HG03097 (cell line): Measurements from ENCODE around the gene XYLT1.

Experiments used
- ATAC-seq: cut with Tn5 transposase; IDR thresholded peaks from one replicate; pipeline ENCODE4 v1.9.1; 2021; ENCODE audit not compliant: unreplicated experiment, low FRiP score

Gene XYLT1

DNA sequence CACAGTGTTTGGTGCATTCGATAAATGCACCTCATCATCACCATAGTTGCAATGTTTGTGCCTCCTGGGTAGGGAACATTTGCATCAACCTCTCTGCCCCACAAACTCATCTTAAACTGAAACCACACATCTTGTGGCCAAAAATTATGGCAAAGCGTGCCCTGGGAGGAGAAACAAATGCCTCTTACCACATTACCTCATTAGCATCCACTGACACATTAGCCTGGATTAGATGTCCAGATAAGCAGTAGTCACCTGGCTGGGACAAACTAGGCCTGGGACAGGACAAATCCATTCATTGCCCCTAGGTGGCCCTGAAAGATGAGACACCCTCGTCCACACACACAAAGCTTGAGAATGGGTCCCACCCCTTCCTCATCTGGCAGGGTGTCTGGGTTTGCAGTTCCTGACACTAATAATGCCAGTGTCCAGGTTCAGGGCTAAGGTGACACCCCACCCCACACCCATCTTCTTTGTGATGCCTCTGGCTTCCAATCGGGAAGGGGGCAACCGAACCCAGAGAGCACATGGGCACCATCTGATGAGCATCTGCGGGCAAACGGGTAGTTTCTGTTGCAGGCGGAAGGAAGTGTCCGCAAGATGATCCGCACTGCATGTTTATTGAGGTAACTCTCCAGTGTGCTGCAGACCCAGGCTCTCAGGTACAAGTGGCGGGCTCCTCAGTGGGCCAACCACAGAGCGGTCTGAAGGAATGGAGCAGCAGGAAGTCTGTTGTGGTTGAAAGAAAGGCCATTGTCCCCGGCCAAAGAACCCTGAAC, 8.6 kb downstream of the XYLT1 start:
- no peak for ATAC-seq

DNA sequence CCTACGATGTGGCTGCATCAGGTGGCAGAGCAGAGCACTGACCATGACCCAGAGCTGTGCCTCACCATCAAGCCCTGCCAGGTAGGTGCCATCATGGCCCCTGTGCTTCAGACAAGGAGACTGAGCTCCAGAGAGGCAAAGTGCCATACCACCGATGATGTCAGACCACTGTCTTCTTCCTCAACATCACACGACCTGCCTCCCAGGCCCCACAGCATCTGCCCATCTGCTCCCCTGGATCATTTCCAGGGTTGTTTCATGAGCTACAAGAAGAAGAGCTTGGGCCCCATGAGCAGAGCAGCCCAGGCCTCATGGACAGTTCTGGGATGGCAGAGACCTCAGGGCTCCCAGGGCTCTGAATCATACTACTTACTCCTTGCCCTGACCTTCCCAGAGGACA, 9.9 kb downstream of the XYLT1 start:
- no peak for ATAC-seq

DNA sequence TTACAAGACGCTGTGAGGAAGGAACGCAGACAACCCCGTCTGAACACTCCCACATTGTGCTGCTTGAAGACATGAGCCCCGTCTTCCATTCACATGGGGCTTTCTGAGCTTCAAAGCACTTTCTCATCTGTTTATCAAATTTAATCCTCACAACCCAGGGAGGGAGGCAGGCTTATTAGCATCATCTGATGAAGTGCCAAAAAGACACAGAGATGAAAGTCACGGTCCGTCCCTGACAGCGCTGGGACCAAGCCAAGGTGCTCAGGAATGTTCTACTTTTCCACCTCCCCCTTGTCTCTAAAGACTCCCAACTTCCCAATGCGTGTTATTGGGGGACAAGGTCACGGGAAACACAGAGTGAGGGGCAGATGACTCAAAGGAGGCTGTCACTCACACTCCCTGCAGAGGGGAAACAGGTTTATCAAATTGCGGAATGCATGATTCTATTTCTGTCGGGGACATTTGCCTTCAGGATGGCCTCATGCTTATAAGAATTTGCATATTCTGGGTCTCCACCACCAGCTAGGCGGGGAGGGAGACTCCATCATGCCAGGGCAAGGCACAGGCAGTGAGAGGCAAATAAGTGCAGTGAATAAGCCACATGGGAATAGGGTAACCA, 10.7 kb downstream of the XYLT1 start:
- no peak for ATAC-seq

DNA sequence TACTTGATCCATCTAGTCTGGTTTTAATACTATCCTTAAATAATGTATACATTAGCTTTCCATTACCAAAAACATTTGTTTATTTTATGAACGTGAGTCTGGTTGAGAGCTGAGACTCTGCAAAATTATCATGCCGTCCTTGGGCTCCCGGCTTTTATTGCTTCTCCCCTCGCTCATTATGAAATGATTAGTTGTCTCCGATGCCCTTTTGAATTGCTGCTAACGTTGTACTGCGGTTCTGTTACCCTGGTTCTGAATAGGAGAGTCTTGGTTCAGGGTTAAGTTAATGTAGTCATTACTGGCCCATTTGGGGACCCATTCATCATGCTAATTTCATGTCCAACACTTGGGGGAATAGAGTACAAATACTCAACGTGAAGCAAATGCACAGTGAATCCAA, 12.8 kb downstream of the XYLT1 start:
- ATAC-seq = no peak

DNA sequence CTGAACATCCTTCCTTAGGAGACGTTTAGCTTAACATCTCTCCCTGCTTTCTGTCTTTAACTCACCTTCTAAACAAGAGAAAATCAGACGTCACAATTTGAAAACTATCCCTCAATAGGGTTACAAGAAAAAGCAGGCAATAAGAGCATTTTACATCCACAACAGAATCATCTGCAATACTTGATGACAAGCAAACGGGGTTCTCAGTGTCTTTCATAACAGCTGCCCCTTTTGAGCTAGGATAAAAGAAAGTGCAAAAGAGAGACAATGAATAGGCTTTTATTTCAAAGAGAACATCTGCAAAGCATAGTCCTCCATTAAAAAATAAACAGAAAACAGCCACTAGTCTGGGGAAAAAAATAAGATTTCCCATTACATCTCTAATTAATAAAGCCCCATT, 13.2 kb downstream of the XYLT1 start:
- ATAC-seq = no peak

DNA sequence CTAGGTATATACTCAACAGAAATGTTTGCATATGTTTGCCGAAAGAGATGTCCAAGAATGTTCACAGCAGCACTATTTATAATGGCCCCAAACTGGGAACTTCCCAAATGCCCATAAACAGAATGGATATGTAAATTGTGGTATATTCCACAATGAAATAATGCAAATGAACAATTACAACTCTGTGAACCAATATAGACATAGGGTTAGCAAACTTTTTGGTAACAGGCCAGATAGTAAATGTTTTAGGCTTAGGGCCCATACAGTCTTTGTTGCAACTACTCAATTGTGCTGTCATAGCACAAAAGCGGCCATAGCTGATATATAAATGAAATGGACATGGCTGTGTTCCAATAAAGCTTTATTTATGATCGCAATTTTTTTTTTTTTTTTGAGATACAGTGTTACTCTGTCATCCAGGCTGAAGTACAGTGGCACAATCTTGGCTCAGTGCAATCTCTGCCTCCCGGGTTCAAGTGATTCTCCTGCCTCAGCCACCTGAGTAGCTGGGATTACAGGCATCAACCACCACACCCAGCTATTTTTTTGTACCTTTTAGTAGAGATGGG, 16.5 kb downstream of the XYLT1 start:
- ATAC-seq = no peak

DNA sequence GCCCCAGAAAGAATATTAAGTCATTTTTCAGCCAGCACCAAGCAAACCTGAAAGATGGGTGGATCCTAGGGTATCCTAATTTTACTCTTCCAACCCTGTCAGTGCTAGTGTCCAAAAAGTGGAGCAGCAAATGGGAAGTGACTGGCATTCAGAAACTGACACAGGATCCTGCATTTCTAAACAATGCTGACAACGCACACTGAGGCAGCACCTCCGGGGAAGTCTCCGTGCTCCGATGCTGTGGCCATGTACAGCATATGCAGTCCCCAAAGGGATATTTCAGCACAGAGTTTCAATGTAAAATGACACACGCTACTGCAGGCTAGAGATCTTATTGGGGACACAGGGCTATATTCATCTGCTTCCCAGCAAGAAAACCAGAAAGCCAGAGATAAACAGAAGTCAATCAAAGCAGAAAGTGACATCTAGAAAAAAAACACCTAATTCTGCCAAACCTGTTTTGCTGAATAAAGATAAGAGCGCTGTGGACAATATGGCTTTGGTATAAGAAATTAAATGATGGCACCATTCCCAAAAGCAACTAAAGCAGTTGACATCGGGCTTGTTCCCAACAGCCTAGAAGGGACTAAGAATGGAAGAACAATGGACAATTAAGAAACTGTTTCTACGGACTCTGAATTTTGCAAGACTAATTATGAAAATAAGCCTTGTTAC, 17.3 kb downstream of the XYLT1 start:
- ATAC-seq = no peak

DNA sequence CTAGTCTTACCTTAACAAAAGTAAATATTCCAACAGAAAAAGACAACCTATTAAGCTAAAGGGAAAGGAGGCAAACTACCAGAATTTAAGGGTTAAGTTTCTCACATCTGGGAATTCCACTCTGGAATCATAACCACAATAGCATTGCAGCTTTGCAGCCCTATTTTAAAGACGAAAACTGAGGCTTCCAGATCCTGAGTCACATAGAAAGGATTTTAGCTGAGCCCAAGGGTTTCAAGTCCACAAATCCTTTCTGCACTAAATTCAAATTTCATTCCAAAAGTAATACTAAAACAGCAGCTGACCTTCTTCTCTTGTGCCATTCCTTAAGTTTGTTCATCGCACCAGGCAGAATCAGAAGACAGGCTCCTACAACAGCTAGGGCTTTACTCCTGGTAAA, 17.8 kb downstream of the XYLT1 start:
- no peak for ATAC-seq

DNA sequence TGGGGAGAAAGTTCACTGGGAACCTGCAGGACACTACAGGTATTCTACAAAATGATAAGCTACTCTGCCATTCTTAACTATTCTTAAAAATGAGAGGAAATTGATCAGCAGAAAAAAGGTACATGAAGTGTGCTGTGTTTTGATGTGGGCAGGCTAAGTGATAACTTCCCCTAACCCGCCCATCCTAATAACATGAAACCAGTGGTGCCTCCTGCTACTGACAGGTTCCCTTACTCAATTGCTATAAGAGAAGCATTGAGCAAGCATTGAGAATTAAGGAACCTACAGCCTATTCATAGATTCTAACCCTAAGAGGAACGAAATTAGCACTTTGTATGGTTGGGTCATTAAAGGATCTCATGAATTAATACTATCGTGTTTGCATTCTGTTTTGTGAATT, 18.9 kb downstream of the XYLT1 start:
- ATAC-seq = no peak

DNA sequence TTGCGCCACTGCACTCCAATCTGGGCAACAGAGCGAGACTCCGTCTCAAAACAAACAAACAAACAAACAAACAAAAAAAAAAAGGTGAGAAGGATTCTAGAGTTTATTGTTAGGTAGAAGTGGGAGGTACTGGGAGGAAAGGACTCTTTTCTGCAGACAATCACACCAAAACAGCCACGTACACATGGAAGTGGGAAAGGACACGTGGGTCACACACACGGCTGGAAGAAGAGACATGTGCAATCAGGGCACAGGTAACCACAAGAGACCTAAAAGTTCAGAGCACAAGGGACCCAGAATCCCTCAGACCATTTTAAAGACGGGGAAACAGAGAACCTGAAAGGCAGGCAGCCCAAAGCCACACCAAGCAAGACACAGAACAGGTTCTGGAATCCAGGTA, 20.5 kb downstream of the XYLT1 start:
- ATAC-seq = no peak

DNA sequence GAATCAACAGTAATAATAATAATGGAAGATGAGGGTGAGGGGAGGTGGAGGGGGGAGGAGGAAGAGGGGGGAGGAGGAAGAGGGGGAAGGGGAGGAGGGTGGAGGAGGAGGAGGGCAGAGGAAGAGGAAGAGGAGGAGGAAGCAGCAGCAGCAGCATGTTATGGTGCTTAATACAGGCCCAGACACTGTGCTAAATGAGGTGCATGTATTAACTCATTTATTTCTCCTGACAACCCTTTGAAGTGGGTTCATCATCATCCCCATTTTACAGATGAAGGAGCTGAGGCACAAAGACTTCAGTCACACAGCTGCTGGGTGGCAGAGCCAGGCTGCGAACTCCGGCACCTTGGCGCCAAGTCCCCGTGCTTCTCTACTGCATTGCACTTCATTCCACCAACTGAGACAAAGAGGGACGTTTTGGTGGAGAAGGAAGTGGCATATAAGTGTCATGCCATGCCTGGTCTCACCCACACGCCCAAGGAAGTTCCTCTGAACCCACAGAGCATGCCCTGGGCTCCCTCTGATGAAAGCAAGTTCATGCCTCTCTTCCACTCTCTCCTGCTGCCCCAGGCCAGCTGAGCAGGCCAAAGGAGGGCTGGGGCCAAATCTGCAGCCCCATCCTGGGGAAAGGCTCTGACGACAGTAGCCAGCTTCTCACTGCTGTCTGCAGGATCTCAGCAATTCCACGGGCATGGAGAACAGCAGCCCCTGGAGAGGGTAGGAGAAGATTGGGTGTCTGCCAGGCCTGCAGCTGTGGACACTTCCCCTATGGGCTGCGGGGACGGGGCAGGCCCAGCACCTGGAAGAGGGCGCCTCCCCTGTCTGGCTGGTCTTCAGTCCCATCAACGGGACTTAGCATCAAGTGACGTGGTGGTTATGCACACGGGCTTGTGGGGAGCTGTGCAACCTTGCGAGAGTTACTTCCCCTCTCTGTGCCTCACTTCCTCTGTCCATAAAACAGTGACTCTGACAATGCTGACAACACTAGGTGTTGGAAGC, 21.8 kb downstream of the XYLT1 start:
- no peak for ATAC-seq

DNA sequence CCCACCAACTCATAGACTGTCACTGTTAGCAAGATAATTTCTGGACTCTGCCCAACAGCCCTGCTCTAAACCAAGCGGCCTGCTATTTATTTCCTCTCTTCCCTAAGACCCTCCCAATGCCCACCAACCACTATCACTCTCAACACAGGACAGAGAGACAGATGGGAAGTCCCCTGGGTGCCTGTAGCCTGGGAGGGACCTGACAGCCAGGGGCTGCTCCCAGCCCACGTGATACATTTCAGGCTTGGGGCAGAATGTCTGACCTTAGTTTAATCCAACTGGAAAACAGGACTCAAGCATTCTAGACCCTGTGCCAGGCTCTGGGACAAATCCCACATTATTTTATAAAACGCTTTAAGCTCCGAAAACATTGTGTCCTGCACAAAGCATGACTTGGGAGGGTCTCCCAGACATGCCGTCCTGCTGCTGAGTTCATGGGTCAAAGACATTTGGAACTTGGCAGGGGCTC, 23.6 kb downstream of the XYLT1 start:
- no peak for ATAC-seq

DNA sequence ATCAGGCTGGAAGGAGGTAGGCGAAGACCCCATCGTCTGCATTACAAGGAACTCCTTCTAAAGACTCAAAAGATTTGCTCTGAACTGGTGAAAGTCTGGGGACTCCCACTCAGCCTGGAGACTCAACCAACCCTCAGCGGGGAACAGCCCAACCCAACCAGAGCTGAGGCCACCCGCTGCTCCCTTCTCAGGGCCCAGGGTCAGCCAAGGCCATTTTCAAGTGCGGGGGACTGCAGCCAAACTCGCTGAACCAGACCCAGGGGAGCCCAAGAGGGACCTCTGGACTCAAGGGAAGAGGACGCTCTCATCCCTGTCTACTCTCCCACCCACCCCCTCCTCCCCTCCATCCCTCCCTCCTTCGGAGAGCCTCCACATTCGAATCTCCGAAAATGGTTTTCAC, 24.1 kb downstream of the XYLT1 start:
- no peak for ATAC-seq

DNA sequence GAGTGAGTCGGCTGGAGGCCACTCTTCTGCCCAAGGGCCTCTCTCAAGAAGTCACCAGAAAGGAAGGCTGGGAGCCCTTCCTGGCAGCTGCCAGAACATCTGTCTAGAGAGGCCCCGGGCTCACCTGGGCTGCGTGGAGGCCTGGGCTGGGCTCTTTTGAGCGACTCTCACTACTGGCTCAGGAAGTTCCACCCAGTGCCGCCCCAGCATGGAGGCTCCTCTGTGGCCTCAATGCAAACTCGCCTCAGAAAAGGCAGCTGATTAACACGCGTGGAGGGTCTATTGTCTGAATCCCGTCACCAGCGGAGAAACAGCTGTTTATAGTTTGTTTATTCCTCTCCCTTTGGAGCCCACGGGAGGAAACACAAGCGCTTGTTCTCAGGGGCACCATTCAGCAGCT, 25.3 kb downstream of the XYLT1 start:
- ATAC-seq = no peak

DNA sequence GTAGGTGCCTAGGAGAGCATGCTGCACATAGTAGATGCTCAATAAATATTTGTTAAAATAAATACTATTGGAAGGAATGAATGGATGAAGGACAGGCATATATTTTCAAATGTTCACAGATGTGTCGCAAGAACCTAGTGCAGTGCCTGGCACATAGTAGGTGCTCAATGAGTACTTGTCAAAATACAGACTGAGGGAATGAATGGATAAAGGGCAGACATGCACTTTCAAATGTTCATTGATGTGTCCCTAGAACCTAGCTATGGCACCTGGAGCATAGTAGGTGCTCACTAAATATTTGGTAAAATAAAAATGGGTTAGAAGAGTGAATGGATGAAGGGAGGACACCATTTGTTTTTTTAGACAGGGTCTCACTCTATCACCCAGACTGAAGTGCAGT, 26.1 kb downstream of the XYLT1 start:
- no peak for ATAC-seq

DNA sequence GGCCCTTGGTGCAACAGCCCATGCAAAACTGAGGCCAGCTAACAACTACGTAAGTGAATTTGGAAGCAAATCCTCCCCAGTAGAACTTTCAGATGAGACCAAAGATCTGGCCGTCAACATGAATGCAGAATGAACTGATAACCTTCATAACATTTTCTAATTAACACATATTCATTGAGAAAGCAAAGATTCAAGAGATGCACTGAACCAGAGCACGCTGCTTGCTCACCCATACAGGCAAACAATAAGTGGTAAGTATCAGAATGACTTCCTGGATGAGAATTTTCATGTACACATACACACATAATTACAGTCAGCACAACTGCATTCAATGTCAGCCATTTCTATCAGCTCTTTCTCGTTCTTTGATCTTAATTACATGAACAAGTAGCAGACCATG, 30.6 kb downstream of the XYLT1 start:
- no peak for ATAC-seq

DNA sequence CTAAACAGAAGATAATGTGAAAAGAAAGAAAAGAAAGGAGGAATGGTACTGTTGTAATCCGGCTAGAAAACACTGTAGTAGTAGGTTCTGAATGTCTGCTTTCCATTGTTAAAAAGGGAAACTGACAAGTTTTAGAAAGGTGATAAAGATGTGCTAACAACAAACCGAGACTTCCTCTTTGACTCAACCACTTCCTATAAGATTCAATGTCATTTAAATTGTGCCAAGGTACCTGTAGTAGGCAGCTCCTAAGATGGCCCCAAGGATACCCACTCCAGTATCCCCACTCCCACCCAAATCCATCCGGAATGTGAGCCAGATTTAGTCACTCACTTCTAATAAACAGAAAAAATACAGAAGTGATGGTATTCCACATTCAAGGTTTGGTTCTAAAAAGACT, 31.2 kb downstream of the XYLT1 start:
- no peak for ATAC-seq

DNA sequence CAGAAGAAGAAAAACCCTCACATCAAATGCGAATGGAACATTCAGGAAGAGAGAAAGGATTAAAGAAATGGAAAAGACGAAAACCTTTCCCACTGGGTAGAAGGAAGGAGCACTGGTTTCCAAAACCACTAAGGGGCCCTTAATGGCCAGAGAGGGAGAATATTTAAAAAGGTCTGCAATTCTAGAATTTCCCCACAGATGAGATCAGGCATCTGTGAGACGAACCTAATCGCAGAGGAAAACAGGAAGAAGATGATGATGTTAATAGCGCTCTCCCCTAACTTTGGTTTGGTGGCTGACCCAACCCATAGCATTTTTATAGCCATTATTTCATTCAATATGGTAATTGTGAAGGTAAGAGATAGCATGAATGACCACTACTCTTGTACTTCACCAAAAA, 32.8 kb downstream of the XYLT1 start:
- ATAC-seq = no peak

DNA sequence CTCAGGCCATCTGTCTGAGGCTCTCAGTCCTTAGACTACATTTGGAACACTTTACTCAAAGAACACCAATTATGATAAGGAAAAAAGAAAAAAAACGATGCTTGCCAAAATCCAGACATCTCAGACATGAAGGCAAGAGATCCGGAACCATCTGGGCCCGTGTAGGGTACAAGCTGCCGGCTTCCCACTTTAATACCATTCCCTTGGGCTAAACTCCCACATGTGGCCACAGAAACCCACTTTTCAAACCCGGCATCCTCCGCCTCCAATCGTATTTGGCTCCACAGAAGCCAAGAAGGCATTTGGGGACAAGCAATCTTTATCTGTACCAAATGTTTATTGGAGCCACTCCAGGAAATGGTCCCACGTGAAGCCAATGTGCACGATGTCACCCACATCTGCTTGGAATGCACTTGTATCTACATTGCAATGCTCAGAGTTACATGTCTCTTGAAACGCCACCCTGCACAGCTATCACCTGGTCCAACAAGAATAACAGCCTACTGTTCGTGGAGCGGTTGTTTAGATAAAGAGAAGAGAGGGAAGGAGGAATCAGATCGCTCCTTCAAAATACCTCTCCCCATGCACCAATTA, 33.5 kb downstream of the XYLT1 start:
- ATAC-seq = no peak

DNA sequence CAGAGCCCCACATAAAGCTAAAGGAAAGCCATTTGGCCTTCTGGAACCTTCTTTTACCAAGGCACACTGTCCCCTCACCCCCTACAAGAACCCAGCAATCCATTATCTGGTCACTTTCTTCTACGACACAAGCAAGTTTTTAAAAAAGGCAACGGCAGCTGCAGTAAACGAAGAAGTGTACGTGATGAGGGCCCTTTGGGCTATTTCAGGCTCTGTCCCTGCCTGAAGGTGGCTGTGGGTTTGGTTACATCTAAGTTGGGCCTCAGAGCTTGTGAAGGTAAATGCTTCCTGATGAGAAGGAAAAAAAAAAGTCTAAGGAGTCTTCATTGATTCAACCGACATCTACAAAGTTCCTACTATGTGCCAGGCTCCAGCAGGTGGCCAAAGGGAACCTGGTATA, 35.4 kb downstream of the XYLT1 start:
- ATAC-seq = no peak
